Astrocyte of the cerebellum (primary cell): Measurements from ENCODE around the gene IL2RA.
"Not testable (repeated sequence)": the region's sequence is repeated elsewhere in the genome, so short reads cannot be mapped to it uniquely, and the experiment has no call there.

ENCODE experiments used
- DNase-seq: peaks from one replicate; pipeline ENCODE4 v3.0.0-alpha.2; 2011; ENCODE audit warnings: low read depth
- H3K4me3 ChIP-seq: 2 replicates; pipeline ENCODE4 v1.5.1; 2011; ENCODE audit warnings: mild to moderate bottlenecking, low read depth, low read length, moderate library complexity
- CTCF ChIP-seq: IDR thresholded peaks from 2 replicates; pipeline ENCODE4 v1.5.1; 2012; ENCODE audit warnings: low read length, low read depth, moderate library complexity, mild to moderate bottlenecking; ENCODE audit errors: missing control alignments
- in situ Hi-C: cut with HindIII; loops from 2 replicates; pipeline ENCODE4 v1.10.0; 2017; ENCODE audit warnings: low sequenced_read_pairs

The IL2RA gene

GRCh38 chr10:6068422-6068821 lies 6.3 kb upstream of the IL2RA start:
- no peak overlapping the region for H3K4me3 ChIP-seq
- in situ Hi-C loops = no loop called here
- TF ChIP-seq CTCF = no peak
- no peak for DNase-seq

- DNase-seq = no peak
- TF ChIP-seq CTCF = no peak
- H3K4me3 ChIP-seq = no peak overlapping the region
- in situ Hi-C loops = no loop called here
Observed at GRCh38 chr10:6068006-6068405, 5.8 kb upstream of the IL2RA start.

GRCh38 chr10:6067457-6067856 lies 5.3 kb upstream of the IL2RA start:
- no peak for TF ChIP-seq CTCF
- no peak for DNase-seq
- H3K4me3 ChIP-seq = no peak overlapping the region
- in situ Hi-C loops = no loop called here

- no peak overlapping the region for H3K4me3 ChIP-seq
- TF ChIP-seq CTCF = no peak
- DNase-seq = no peak
- in situ Hi-C loops = no loop called here
Observed at GRCh38 chr10:6065835-6066234, 3.7 kb upstream of the IL2RA start.

GRCh38 chr10:6065406-6065805 lies 3.2 kb upstream of the IL2RA start:
- no peak for TF ChIP-seq CTCF
- in situ Hi-C loops = no loop called here
- no peak overlapping the region for H3K4me3 ChIP-seq
- DNase-seq = no peak

GRCh38 chr10:6064726-6065125 lies 2.6 kb upstream of the IL2RA start:
- in situ Hi-C loops, DNase-seq, H3K4me3 ChIP-seq: not testable (repeated sequence)

- no peak for DNase-seq
- in situ Hi-C loops = no loop called here
- TF ChIP-seq CTCF = no peak
- H3K4me3 ChIP-seq = no peak overlapping the region
Observed at GRCh38 chr10:6064119-6064518, 2.0 kb upstream of the IL2RA start.
